H1 (cell line): ENCODE measurements around the gene NBAS. TPM values are rescaled to one million over a fixed set of nuclear protein-coding genes. Genes with fewer than 3 reads are reported as not detected.

Experiments used
- BACH1 ChIP-seq: IDR thresholded peaks from 2 replicates; pipeline ENCODE4 v1.6.1; 2012; ENCODE audit warnings: low read length, improper control_type of control experiment
- GABPA ChIP-seq: IDR thresholded peaks from 2 replicates; pipeline ENCODE4 v1.6.1; 2011; ENCODE audit warnings: mild to moderate bottlenecking, low read length, moderate library complexity, borderline replicate concordance; ENCODE audit not compliant: insufficient read depth
- KDM4A ChIP-seq: IDR thresholded peaks from one replicate; pipeline ENCODE4 v1.7.1; 2012; ENCODE audit warnings: low read depth, mild to moderate bottlenecking, moderate library complexity, low read length, inconsistent platforms; ENCODE audit not compliant: severe bottlenecking
- KDM5A ChIP-seq: fragments of 200-600 bp; IDR thresholded peaks from 2 replicates; pipeline ENCODE4 v1.7.1; 2012; ENCODE audit warnings: mild to moderate bottlenecking, low read length, inconsistent platforms, mixed read lengths
- PHF8 ChIP-seq: fragments of 200-600 bp; sonication (generic); conservative IDR thresholded peaks from 2 replicates; pipeline ENCODE4 v1.7.1; 2012; ENCODE audit warnings: low read depth, mild to moderate bottlenecking, inconsistent platforms, low read length, moderate library complexity
- POLR2AphosphoS5 ChIP-seq: IDR thresholded peaks from 2 replicates; pipeline ENCODE4 v1.6.1; 2011; ENCODE audit warnings: low read depth, low read length
- USF2 ChIP-seq: IDR thresholded peaks from 2 replicates; pipeline ENCODE4 v1.6.1; 2011; ENCODE audit warnings: low read length, improper control_type of control experiment
- polyA plus RNA-seq, 7 experiments: library from polyadenylated mRNA; depleted of rRNA in 3 of 7; stranded (reverse) in 5 of 7; unstranded in 2 of 7; fragments of >200 nt in 5 of 7; fragments of 200-250 nt in 2 of 7; gene quantifications; 1 replicate in 5 of 7; 2 replicates in 1 of 7; 4 replicates in 1 of 7; pipeline versions ENCODE4 v1.2.1 to v1.2.3, GENCODE V29; 2011 to 2013; ENCODE audit warnings: missing spikeins in 2 of 7, mixed read lengths in 2 of 7
- total RNA-seq: library from RNA; stranded (reverse); fragmentation: NEBNext Ultra II Directional; extraction: Animal tissue kit (Norgen Biotek cat#: 25700); gene quantifications from 2 replicates; pipeline ENCODE4 v1.2.1, GENCODE V29; 2021
- TF ChIP-seq, protein P1 (sequence below): fragments of 300-600 bp; sonication (generic); IDR thresholded peaks from 2 replicates; pipeline ENCODE4 v1.7.1; 2012; ENCODE audit warnings: low read length, moderate library complexity, mild to moderate bottlenecking, inconsistent platforms; ENCODE audit not compliant: insufficient replicate concordance
- TF ChIP-seq, protein P2 (sequence below): IDR thresholded peaks from 2 replicates; pipeline ENCODE4 v1.6.1; 2011; ENCODE audit warnings: low read depth, mild to moderate bottlenecking, low read length; ENCODE audit not compliant: insufficient read depth

Gene NBAS
- total and polyA plus RNA-seq, 2 of the 8 experiments (the other 6 are each of a cell fraction or from before 2014, with no cell fraction given) = 19.6 to 34.8 TPM

DNA sequence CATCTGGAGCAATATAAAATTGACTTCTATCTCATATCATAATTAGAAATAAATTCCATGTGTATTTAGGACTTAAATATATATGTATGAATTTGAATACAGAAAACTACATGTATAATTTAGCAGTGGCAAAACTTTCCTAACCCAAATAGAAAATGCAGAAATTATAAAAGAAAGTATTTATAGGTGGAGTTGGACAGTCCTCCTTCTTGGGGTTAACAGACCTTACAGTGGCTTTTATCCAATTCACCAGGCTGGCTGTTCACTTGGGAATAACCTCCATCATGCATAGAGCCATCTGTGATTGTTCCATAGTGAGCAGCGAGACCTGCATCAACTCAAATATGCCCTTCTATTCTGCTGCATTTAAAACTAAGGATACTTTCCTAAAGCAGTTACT, 38.9 kb upstream of the NBAS start (continued):
- TF ChIP-seq, protein P1, sequence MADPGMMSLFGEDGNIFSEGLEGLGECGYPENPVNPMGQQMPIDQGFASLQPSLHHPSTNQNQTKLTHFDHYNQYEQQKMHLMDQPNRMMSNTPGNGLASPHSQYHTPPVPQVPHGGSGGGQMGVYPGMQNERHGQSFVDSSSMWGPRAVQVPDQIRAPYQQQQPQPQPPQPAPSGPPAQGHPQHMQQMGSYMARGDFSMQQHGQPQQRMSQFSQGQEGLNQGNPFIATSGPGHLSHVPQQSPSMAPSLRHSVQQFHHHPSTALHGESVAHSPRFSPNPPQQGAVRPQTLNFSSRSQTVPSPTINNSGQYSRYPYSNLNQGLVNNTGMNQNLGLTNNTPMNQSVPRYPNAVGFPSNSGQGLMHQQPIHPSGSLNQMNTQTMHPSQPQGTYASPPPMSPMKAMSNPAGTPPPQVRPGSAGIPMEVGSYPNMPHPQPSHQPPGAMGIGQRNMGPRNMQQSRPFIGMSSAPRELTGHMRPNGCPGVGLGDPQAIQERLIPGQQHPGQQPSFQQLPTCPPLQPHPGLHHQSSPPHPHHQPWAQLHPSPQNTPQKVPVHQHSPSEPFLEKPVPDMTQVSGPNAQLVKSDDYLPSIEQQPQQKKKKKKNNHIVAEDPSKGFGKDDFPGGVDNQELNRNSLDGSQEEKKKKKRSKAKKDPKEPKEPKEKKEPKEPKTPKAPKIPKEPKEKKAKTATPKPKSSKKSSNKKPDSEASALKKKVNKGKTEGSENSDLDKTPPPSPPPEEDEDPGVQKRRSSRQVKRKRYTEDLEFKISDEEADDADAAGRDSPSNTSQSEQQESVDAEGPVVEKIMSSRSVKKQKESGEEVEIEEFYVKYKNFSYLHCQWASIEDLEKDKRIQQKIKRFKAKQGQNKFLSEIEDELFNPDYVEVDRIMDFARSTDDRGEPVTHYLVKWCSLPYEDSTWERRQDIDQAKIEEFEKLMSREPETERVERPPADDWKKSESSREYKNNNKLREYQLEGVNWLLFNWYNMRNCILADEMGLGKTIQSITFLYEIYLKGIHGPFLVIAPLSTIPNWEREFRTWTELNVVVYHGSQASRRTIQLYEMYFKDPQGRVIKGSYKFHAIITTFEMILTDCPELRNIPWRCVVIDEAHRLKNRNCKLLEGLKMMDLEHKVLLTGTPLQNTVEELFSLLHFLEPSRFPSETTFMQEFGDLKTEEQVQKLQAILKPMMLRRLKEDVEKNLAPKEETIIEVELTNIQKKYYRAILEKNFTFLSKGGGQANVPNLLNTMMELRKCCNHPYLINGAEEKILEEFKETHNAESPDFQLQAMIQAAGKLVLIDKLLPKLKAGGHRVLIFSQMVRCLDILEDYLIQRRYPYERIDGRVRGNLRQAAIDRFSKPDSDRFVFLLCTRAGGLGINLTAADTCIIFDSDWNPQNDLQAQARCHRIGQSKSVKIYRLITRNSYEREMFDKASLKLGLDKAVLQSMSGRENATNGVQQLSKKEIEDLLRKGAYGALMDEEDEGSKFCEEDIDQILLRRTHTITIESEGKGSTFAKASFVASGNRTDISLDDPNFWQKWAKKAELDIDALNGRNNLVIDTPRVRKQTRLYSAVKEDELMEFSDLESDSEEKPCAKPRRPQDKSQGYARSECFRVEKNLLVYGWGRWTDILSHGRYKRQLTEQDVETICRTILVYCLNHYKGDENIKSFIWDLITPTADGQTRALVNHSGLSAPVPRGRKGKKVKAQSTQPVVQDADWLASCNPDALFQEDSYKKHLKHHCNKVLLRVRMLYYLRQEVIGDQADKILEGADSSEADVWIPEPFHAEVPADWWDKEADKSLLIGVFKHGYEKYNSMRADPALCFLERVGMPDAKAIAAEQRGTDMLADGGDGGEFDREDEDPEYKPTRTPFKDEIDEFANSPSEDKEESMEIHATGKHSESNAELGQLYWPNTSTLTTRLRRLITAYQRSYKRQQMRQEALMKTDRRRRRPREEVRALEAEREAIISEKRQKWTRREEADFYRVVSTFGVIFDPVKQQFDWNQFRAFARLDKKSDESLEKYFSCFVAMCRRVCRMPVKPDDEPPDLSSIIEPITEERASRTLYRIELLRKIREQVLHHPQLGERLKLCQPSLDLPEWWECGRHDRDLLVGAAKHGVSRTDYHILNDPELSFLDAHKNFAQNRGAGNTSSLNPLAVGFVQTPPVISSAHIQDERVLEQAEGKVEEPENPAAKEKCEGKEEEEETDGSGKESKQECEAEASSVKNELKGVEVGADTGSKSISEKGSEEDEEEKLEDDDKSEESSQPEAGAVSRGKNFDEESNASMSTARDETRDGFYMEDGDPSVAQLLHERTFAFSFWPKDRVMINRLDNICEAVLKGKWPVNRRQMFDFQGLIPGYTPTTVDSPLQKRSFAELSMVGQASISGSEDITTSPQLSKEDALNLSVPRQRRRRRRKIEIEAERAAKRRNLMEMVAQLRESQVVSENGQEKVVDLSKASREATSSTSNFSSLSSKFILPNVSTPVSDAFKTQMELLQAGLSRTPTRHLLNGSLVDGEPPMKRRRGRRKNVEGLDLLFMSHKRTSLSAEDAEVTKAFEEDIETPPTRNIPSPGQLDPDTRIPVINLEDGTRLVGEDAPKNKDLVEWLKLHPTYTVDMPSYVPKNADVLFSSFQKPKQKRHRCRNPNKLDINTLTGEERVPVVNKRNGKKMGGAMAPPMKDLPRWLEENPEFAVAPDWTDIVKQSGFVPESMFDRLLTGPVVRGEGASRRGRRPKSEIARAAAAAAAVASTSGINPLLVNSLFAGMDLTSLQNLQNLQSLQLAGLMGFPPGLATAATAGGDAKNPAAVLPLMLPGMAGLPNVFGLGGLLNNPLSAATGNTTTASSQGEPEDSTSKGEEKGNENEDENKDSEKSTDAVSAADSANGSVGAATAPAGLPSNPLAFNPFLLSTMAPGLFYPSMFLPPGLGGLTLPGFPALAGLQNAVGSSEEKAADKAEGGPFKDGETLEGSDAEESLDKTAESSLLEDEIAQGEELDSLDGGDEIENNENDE = no peak
- TF ChIP-seq POLR2AphosphoS5 = no peak
- TF ChIP-seq USF2 = no peak
- TF ChIP-seq, protein P2, sequence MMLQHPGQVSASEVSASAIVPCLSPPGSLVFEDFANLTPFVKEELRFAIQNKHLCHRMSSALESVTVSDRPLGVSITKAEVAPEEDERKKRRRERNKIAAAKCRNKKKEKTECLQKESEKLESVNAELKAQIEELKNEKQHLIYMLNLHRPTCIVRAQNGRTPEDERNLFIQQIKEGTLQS = no peak
- no peak for TF ChIP-seq BACH1
- TF ChIP-seq GABPA = no peak
- no peak for TF ChIP-seq KDM4A
- no peak for TF ChIP-seq PHF8
- TF ChIP-seq KDM5A = no peak
